NCI-H1436 (cell line): ENCODE data around the gene SPIRE1.
A peak's percentile ranks its signal among the peaks of the same experiment; 100 is the strongest.

Experiments used
- DNase-seq: peaks from one replicate; lab custom pipeline; 2025; lab: John Stamatoyannopoulos, UW

SPIRE1 gene

DNA sequence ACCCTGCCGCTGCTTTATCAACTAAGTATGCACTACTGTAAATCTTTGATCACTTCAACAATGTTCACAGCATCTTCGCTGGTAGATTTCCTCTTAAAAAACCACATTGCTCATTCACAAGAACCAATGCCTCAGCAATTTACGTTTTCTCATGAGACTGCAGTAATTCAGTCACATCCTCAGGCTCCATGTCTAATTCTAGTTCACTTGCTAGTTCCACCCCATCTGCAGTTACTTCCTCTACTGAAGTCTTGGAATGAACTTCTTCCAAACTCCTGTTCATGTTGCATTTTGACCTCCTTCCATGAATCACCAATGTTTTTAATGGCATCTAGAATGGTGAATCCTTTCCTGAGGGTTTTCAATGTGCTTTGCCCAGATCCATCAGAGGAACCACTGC is 214.4 kb downstream of the SPIRE1 start:
- no peak for DNase-seq

DNA sequence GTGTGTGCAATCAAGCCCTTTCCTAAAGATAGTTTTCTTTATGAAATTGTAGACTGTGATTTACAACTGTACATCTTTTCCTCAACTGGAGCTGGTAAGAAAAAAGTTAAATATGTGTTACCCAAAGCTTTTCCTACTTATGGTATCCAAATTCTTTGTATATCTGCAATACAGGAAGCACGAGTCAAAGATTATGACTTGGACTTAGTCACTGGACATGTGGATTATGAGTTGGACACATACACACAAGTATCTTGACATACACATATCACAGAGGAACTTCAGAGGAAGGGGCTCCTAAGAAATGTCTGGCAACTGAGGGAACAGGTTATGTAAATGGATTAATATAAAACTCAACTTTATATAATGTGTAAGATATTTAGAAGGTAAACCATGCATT is 215.0 kb downstream of the SPIRE1 start:
- no peak for DNase-seq

DNA sequence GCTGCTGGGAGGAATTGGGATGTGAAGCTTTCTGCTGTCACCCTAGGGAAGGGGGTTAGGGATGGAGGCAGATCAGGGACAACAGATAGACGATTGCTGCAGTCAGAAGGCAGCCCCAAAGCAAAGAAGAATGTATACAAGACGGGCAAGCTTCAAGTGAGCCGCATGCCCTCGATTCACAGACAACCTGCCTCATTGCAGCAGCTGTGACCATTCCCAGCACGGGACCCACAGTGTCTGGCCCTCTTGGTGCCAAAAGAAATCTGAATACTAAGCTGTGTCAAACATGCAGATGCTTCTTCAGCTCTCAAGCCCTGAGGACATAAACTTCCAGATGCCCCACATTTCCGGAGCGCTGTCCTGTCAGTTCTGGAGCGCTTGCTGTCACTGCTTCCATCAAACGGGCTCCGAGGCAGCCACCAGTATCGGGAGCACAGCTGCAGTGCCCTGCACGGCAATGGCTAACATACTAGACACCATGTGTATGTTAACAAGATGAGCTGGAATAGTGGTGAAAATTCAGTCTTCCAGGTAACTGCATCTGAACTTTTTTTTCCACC is 216.4 kb downstream of the SPIRE1 start:
- no peak for DNase-seq

DNA sequence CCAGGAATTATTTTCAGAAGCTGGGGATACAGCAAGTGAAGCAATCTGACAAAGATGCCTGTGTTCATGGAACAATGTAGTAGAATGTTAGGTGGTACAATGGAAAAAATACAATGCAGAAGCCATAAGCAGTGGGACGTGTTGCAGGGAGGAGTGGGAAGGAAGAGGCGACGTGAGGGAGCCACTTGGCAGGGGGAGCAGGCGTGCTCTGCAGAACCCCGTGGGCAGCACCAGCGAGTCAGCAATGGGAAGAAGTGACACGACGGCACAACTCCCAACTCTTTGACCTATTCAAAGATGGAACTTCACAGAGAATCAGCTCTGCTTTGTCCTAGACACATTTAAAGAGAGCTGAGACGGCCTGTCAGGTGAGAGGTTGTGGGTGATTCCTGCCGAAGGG is 219.7 kb downstream of the SPIRE1 start:
- DNase-seq, result no peak

DNA sequence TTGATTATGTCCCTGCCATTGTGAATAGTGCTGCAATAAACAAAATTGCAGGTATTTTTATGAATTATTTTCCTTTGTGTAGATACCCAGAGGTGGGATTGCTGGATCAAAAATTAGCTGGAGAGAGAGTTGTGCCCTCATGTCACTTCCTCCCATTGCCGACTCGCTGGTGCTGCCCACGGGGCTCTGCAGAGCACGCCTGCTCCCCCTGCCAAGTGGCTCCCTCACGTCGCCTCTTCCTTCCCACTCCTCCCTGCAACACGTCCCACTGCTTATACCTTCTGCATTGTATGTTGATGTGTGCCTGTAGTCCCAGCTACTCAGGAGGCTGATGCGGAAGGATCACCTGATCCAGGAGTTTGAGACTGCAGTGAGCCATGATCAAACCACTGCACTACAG is 222.0 kb downstream of the SPIRE1 start:
- DNase-seq, result no peak

DNA sequence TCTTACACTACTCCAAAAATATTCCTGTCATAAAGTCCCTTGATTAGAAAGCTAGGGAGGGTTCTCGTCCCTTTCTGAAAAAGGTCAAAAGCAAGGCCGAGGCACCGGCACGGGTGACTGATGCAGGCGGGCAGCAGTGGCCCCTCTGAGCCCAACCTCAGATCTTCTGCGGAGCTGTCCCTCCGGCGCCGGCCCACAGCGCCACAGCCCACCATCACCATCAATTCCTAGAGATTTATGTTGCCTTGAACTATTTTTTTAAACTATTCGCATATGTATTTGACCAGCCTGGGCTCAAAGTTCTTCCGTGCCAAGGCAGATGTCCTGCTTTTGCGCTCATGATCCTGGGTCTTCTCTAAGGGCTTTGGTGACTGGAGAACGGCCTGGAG is 223.4 kb downstream of the SPIRE1 start:
- no peak for DNase-seq

DNA sequence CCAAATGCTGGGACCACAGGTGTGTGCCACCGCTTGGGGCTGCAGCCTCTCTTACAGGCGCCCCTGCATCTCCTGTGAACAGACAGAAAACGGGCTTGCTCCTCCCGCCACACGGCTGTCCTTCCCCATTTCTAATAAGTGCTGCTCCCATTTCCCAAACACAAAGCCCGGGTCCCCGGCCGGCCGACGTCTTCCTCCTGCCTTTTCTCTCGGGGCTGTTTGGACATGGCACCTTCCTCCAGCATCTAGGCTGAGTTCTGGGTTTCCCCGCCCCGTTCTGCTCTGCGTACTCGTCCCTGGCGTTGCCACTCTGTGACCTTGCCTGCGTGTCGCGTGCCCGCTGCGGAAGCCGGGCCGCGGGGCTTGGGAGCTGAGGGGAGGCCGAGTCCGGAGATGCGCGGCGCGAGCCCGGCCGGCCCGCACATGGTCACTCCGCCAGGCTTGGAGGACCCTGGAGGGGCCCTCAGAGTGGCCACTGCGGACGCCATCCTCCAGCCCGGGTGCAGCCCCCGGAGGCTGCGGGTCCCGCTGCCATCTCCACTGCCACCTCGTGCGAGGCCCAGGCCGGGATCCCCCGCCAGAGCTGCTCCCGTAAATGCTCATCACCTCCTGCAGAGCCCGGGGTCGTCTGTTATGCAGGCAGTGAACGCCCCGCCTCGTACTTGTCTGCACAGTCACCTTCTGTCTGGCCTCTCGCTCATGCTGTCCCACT is 223.9 kb downstream of the SPIRE1 start:
- no peak for DNase-seq

DNA sequence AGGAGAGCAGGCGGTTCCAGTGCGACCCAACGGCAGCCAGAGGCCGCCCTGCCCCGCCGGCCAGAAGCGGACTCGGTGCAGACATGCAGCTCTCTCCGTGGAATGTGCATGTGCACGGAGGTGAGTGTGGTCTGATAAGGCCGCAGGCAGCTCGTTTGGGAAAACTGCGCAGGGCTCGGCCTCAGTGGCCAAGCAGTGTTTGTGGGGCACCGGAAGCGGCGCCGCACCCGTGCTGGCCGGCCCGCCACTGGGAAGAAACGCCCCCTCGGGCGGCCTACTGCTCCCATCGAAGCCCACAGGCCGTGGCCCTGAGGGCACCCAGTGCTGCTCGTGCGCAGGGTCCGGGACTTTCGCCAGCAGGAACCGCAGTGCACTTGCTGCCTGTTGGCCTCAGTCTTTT is 225.0 kb downstream of the SPIRE1 start:
- no peak for DNase-seq

DNA sequence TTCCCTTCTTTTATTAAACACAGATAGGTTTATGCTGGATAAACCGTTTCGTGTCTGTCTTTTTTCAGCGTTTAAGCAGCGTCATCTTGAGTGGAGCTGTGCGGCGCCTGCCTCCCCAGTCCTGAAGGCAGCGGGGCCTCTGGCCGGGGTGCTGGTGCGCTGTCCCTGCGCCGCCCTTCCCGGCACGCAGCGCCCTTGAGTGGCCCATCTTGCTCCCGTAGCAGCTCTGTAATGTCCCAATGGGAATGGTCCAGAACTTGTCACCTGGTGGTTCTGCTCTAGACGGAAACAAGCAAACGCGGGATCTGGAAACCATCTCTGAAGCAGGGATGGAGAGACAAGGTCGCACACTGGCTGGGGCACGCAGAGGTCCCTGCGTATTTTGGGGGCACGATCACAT is 225.7 kb downstream of the SPIRE1 start:
- no peak for DNase-seq

DNA sequence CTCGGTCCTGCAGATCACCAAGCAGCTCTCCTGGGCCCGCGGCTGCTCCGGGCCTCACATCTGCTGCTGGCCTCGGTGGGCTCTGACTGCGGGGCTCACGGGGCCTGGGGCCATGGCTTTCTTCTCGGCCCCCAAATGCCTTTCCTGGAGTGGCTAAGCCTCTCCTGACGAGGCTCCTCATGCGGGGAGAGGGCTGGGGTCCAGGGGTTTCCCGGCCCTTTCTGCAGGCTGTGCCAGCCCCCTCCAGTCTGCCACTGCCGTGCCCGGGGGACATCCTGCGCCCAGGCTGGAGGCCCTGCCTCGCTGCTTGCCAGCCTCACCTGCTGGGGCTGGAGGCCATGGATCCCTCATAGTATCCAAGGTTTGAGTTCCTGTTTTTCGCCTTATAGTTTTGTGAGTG is 226.3 kb downstream of the SPIRE1 start:
- no peak for DNase-seq

DNA sequence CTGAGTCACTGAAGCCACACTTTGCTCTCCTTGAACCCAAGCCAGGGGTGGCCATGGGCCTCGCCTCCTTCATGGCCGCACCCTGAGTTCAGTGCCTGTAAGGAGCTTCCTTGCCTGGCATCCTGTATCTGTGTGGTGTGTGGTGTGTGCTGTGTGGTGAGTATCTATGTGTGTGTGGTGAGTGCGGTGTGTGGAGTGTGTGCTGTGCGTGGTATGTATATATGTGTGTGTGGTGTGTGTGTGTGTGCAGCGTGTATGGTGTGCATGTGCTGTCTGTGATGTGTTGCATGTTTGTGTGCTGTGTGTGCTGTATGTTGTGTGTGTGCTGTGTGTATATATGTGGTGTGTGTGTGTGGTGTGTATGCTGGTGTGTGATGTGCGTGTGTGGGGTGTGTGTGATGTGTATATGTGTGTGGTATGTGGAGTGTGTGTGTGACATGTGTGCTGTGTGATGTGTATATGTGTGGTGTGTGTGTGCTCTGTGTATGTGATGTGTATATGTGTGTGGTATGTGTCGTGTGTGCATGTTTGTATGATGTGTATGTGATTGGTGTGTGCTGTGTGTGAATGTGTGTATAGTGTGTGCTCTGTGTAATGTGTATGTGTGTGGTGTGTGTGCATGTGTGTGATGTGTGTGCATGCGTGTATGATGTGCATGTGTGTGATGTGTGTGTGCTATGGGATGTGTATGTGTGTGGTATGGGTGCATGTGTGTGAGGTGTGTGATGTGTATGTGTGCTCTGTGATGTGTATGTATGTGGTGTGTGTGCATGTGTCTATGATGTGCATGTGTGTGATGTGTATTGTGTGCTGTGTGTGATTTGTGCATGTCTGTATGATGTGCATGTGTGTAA is 227.5 kb downstream of the SPIRE1 start:
- no peak for DNase-seq

DNA sequence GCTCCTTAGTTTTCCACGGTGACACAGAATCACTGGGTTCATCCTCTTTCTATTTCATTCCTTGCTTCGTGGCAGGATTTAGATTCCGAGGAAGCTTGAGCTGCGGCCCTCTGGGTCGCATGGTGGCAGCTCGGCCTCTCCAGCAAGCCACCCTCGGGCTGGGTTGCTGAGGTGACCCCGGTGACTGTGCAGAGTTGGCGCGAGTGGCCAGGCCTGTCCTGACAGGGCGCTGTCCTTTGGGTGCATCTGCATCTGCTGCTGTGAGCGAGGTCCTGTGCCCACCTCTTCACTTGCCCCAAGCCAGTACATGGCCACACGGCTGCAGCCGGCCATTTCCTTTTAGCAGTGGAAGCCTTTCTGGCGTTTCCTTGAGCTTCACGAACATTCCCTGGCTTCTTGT is 228.4 kb downstream of the SPIRE1 start:
- DNase-seq, result no peak

DNA sequence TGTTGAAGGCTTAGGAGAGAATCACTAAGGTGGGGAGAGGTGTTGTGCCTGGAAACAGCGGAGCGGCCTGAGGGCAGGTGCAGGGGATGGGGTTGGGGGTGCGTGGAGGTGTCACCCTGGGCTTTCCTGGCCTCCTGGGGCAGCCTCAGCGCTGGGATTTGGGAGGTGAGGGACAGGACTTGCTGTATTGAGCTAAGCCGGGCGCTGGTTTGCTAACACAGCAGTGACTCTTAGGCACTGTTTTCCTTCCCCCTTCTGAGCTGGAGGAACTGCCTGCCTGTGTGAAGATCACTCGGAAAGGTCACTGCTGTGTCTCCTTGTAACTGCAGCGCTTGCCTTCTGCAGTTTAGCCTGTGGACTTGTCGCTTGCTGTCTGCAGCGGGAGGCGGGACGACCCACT is 229.0 kb downstream of the SPIRE1 start:
- no peak for DNase-seq

DNA sequence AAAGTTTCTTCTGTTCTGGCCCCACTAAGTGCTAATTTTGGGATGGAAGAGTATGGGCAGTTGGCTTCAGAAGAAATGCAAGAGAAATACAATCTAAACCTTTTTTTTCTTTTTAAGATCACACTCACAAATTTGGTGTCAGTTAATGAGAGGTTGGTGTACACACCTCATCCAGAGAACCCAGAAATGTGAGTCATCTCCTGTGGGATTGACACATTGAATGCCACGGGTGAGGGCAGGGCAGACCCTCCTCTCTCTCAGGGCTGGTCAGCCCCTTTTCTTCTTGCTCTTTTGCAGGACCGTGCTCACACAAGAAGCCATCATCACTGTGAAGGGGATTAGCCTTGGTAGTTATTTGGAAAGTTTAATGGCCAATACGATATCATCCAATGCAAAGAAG is 231.0 kb downstream of the SPIRE1 start:
- DNase-seq, result no peak

DNA sequence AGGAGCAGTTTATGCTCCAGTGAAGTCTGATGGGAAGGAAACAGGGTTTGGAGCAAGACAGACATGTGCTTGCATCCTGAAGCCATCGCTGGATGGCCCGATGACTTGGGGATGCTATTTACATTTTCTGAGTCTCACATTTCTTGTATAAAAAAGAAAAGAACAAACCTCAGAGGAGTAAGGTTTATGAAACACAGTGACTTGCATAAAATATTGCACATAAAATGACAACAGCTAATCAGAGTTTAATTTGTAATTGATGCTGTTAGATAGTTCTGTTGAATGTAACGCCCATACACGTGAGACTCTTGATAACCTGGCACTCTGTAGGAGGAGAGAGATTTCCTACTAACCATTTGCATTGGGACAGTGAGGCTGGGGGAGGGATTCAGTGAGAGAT is 233.7 kb downstream of the SPIRE1 start:
- DNase-seq, result no peak

DNA sequence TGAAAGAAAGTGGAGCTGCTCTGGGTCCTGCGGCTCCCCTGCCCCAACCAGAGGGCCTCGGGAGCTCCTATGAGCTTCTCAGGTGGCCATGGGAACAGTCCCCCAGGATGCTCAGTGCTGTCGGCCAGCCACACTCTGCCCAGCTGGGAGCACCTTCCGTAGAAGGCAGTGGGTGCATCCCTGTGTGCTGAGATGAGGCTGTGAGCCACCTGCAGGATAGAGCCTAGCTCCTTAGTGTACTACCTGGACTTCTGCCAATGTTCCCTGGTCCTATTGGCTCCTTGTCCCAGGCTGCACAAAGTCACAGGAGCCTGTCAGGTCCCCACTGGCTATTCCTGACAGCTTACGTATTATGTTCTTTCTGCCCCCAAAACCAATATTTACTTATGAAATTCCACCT is 234.1 kb downstream of the SPIRE1 start:
- no peak for DNase-seq

DNA sequence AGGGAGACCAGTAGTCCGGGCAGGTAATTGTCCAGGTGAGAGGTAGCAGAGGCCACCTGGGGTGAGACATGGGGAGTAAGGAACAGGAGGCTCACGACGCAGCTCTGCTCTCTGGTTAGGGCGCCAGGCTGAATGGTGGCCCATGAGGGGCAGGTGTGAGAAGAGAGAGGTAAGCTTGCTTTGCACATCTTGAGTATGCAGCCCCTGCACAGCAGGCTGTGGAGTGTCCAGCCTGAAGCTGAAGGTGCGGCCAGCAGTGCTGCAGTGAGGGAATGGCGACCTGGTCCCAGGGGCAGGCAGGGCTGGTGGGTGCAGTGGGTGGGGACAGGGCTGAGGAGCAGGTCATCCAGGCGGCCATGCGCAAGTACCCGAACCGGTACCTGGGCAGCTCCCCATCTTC is 234.5 kb downstream of the SPIRE1 start:
- no peak for DNase-seq

DNA sequence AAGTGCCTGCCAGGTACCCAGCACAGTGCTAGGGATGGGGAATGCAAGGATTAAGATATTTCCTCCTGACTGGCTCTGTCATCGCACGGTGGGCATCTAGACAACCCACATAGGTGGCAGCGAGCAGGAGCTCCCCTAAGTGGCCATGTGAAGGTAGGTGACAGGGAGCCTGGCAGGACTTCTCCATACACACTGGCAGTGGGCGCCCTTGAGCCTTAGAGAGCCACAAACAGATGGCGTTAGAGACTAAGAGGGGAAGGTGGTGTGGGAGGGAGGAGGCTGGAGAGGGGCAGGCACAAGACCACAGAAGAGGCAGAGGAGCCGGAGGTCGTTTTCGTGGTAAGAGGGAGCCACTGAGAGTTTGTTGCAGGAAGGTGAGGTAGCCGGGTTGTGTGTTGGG is 235.0 kb downstream of the SPIRE1 start:
- peak; percentile 25 for DNase-seq

DNA sequence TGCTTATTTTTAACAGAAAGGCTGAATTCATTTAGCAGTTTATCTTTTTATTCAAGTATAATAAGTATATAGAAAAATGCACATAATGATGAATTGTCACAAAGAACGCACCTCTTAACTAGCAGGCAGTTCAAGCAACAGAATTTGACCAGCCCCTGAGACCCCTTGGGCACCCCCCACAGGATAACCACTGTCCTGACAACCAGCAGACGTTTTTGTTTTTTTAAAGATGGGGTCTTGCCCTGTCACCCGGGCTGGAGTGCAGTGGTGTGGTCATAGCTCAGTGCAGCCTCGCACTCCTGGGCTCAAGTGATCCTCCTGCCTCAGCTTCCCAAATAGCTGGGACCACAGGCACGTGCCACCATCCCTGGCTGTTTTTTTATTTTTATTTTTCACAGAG is 236.2 kb downstream of the SPIRE1 start:
- no peak for DNase-seq

DNA sequence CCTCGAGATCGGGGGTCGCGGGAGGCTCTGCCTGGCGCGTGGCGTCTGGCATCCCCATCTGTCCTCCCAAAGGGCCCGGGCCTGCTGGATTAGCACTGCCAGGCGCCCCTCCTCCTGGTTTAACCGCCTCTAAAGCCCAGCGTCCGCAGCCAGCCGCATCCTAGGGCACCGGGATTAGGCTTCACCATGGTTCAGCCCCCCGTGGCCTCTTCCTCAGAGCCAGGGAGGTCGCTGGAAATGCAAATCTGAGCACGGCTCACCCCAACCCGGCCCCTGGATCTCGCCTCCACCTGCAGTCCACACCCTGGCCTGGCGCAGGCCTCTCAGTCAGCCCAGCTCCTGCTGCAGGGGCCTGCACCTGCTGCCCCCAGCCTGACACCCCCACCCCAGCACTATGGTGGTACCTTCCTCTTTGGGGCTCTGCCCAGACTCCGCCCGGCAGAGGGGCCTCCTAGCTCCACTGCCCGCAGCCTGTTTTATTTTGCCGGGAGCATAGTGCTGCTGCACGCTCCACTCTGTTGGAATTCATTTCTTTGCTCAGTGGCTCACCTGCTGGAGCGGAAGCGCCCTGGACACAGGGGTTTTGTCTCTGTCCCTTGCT is 237.0 kb downstream of the SPIRE1 start:
- peak; percentile 51 for DNase-seq

DNA sequence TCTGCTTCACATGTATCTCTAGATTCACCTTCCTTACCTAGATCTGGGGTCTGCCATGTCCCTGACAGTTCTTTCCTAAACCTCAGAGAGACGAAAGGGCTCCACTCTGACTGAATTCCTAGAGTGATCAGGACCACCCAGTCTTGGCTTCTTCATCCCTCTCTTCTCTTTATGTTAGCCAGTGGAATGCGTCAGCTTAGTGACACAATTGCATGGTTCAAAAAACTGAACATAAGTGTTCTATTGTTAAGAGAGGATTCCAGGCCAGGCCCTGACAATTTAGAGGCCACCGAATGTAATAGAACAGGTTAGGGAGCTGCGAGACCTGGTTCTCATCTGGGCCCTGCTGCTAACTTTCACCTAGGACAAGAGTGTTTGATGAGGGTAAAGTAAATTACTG is 240.2 kb downstream of the SPIRE1 start:
- DNase-seq, result no peak

DNA sequence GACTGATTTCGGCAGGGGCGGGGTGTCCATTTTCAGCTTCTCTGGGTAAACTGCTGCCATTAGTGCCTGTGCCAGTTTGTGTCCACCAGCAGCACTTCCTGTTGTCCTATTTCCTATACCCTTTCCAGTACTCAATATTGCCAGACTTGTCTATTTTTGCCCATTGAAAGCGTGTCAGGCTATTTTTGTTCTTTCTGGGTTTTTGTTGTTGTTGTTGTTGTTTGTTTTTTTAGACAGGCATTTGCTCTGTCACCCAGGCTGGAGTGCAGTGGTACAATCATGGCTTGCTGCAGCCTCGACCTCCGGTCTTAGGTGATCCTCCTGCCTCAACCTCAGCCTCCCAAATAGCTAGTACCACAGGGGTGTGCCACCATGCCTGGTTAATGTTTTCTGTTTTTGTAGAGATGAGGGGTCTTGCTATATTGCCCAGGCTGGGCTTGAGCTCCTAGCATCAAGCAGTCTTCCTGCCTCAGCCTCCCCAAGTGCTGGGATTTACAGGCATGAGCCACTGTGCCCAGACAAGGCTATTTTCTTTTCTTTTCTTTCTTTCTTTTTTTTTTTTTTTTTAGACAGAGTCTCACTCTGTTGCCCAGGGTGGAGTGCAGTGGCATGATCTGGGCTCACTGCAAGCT is 241.7 kb downstream of the SPIRE1 start:
- DNase-seq, result no peak

DNA sequence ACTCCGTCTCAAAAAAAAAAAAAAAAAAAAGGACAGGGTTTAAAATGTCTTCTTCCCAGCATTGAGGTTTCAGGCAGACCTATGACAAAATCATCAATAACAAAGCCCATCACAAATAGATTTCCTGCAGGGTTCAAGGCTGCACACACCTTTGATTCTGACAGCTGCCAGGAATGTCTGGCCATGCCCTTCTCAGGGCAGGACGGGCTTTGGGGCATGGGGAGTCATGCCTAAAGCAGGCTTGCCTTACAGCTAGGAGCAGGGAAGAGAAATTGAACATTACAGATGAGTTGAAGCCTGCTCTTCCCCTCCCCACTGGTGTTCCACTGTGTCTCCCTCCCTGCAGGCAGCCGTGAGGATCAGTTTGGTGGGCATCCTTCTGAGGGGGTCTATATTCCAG is 246.5 kb downstream of the SPIRE1 start:
- DNase-seq, result no peak
